ENCODE measurements around the gene TRH.
"Not testable (repeated sequence)": the region's sequence is repeated elsewhere in the genome, so short reads cannot be mapped to it uniquely, and the experiment has no call there.

- TF ChIP-seq, protein P1, sequence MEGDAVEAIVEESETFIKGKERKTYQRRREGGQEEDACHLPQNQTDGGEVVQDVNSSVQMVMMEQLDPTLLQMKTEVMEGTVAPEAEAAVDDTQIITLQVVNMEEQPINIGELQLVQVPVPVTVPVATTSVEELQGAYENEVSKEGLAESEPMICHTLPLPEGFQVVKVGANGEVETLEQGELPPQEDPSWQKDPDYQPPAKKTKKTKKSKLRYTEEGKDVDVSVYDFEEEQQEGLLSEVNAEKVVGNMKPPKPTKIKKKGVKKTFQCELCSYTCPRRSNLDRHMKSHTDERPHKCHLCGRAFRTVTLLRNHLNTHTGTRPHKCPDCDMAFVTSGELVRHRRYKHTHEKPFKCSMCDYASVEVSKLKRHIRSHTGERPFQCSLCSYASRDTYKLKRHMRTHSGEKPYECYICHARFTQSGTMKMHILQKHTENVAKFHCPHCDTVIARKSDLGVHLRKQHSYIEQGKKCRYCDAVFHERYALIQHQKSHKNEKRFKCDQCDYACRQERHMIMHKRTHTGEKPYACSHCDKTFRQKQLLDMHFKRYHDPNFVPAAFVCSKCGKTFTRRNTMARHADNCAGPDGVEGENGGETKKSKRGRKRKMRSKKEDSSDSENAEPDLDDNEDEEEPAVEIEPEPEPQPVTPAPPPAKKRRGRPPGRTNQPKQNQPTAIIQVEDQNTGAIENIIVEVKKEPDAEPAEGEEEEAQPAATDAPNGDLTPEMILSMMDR (IDR thresholded peaks at IDR 0.05), result not testable (repeated sequence)
- TF ChIP-seq POLR2A, EP300 (IDR thresholded peaks at IDR 0.05): not testable (repeated sequence)
Observed at GRCh38 chr3:130013246-130013645, 38.7 kb downstream of the TRH start.

All from ovary (tissue), 3 donors.